ENCODE measurements around the gene BRWD1.
"Not testable (repeated sequence)": the region's sequence is repeated elsewhere in the genome, so short reads cannot be mapped to it uniquely, and the experiment has no call there.

Gene BRWD1

GRCh38 chr21:39161064-39161463, 152.4 kb downstream of the BRWD1 start:
- DNase-seq, result no peak

GRCh38 chr21:39159342-39160063, 153.9 kb downstream of the BRWD1 start:
- no peak for DNase-seq

GRCh38 chr21:39157241-39157640, 156.2 kb downstream of the BRWD1 start:
- not testable (repeated sequence) for DNase-seq

DNA sequence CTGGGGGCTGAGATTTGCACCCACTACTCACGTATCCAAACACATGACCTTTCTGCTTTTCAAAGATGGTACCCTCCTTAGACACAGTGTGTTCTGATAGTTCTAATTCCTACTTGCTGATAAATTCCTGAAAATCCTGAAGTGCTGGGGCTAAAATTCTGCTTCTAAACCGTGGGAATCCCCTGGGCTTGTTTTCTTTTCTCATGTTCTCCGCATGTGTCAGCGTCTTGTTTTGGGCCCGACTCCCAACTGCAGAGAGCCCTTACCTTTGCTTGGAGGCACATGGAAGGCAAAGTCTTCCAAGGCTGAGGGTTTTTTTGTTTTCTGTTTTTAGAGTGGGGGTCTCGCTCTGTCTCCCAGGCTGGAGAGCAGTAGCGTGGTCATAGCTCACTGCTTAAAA, 157.4 kb downstream of the BRWD1 start:
- DNase-seq, result no peak

GRCh38 chr21:39155578-39155977, 157.9 kb downstream of the BRWD1 start:
- no peak for DNase-seq

- no peak for DNase-seq
These were observed 159.6 kb downstream of the BRWD1 start for GRCh38 chr21:39153842-39154241.

DNA sequence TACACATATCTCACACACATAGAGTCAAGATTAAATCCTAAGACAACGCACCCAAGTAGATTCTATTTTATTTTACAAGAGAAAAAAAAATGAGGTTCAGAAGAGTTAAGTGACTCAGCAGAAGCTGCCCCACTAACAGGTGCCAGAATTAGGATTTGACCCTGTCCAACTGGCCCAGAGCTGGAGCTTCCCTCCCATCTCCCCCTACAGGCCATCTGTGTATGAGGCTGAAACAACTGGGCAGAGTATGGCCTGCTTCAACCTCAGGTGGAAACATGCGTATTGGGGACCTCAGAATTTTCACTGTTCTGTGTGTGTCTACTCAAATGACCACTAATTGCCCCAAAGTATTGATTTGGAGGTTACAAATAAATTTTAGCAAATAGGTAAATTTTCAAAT, 160.1 kb downstream of the BRWD1 start:
- DNase-seq, result peak; percentile 25 to 28

- DNase-seq, result no peak
These were observed 161.2 kb downstream of the BRWD1 start for GRCh38 chr21:39152271-39152670.

DNA sequence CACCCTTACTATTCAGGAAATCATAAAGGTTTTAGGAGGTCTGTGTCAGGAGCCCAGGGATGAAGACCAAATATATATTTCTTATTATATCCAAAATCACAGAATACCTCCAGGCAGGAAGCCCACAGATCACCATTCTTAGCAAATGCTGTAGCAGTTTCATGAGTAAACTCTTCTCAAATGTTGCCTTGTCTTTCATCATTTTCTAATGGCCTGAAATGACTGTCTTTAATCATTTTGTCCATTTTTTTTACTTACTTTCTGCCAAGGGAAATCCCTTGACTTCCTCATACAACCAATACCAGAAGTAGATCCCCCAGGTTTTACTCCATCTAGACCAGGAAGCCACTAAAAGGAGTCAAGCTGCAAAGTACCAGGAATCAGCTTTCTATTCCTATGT, 162.6 kb downstream of the BRWD1 start:
- DNase-seq, result no peak

DNA sequence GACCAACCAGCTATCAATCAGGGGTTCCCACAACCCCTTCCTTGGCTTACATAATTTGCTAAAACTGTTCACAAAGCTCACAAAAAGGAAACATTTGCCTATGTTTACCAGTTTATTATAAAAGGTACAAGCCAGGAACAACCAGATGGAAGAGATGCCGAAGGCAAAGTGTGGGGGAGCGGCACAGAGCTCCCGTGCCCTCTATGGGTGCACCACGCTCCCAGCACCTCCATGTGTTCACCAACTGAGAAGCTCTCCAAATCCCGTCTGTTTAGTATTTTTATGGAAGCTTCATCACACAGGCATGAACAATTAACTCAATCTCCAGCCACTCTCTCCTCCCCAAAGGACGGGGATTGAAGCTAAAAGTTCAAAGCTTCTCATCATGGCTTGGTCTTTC, 163.1 kb downstream of the BRWD1 start:
- no peak for DNase-seq

DNA sequence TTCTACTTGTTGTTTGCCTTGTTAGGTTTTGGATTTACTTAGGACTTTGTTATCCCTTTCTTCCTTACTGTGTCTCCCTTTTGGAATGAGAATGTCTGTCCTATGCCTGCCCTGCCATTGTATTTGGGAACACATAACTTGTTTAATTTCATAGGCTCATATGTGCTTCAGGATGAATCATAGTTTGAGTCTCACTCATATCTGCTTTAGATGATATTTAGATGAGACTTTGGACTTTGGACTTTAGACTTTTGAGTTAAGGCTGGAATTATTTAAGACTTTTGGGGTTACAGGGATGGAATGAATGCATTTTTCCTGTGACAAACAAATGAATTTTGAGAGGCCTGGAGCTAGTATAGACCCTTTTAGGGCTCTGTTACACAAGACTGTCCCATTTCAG, 163.6 kb downstream of the BRWD1 start:
- no peak for DNase-seq

DNA sequence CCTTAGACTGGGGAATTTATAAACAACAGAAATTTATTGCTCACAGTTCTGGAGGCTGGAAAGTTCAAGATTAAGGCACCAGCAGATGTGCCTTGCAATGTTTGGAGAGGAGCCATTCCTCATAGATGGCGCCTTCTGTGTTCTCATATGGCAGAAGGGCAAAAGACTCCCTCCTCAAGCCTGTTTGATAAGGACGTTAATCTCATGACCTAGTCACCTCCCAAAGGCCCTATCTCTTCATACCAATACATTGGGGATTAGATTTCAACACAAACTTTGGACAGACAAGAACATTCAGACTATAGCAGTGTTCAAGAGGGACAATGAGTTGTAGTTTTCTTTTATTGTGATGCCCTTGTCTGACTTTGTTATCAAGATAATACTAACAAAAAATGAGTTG, 164.5 kb downstream of the BRWD1 start:
- no peak for DNase-seq

DNA sequence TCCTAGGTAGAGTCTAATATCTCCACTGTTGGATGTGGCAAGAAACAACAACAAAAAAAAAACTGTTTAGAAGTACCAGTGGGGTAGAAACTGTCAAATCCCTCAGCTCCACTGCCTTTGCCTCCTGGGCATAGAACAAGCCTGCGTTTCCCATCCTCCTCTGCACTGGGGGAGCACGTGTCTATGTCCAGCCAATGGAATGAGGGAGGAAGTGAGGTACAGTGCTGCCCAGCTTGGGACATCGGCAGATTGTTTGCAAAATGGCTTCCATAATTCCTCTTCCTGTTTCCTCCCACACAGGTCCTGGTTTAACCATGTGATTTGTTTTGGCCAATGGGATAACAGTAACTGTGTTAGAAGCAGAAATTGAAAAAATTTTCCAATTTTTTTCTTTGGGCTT, 169.2 kb downstream of the BRWD1 start:
- DNase-seq, result no peak

DNA sequence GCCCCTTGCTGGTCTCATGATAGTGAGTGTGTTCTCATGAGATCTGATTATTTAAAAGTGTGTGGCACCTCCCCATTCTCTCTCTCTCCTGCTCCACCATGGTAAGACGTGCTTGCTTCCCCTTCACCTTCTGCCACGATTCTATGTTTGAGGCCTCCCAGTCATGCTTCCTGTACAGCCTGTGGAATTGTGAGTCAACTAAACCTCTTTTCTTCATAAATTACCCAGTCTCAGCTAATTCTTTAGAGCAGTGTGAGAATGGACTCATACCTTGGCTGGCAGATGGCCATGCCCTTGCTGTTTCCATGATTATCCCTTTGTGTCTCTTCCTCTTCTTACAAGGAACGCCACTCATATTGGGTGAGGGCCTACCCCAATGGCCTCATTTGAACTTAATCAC, 170.5 kb downstream of the BRWD1 start:
- DNase-seq, result no peak

GRCh38 chr21:39141502-39141901, 171.9 kb downstream of the BRWD1 start:
- DNase-seq, result no peak

GRCh38 chr21:39137248-39138178, 175.9 kb downstream of the BRWD1 start:
- no peak for DNase-seq

GRCh38 chr21:39136711-39137110, 176.7 kb downstream of the BRWD1 start:
- DNase-seq, result no peak

DNA sequence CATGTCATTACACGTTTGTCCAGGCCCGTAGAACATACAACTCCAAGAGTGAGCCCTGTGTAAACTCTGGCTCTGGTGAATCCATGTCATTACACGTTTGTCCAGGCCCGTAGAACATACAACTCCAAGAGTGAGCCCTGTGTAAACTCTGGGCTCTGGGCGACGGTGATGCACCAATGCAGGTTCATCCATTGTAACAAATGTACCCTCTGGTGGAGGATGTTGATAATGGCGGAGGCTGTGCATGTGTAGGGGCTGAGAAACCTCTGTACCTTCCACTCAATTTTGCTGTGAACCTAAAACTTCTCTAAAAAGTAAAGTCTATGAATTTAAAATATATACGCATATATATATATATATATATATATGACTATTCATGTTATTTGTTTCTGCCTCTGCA, 177.3 kb downstream of the BRWD1 start:
- DNase-seq, result peak; percentile 44 to 66

- DNase-seq, result no peak
These were observed 179.1 kb downstream of the BRWD1 start for GRCh38 chr21:39134288-39134810.

Data from Kasumi-1 (cell line).